C4-2B (cell line): ENCODE data around the gene ZNF532.

Experiments used
- CTCF ChIP-seq: fragments of 450-650 bp; conservative IDR thresholded peaks from 2 replicates; pipeline ENCODE4 v1.5.1; 2017; ENCODE audit warnings: mild to moderate bottlenecking
- ZFX ChIP-seq: fragments of 450-650 bp; IDR thresholded peaks from 2 replicates; pipeline ENCODE4 v1.6.1; 2017

- TF ChIP-seq CTCF (no peak), ZFX (no peak)
These were observed 168.7 kb downstream of the ZNF532 start for GRCh38 chr18:59033359-59033758.
